ENCODE results near the gene RBMS1. TPM values are rescaled to one million over a fixed set of nuclear protein-coding genes. Genes with fewer than 3 reads are reported as not detected.

The RBMS1 gene
- total RNA-seq, 2 donors from 2014 or later = 6.3 to 21.1 TPM

DNA sequence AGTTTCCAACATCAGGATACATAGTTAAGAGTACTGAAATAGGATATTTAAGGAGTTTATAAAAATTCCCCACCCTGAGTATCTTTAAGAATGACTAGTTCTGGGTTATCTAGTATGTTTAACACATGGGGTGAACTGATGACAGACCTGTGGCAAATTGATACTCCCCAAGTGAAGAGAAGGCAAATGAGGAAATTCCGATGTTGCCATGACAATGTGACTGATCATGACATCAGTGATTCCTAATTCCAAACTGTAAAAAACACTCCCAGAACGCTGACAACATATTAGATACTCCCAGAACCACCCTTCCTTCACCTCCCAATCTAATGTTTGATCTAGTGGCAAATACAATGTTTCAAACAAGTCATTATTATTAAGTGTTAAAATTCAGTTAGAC is 77.6 kb downstream of the RBMS1 start:
- Histone ChIP-seq H3K27ac (no peak overlapping the region), H3K9ac (ENCODE audit: low read depth in 2 of 2, low read length in 2 of 2) (no peak overlapping the region), H3K36me3 (no peaks in the 10 kb centered on the region), H3K4me3 (no peak overlapping the region), H3K4me1 (no peaks in the 10 kb centered on the region), H3K27me3 (no peaks in the 10 kb centered on the region), H3K9me3 (no peaks in the 10 kb centered on the region)
- TF ChIP-seq, protein P1, sequence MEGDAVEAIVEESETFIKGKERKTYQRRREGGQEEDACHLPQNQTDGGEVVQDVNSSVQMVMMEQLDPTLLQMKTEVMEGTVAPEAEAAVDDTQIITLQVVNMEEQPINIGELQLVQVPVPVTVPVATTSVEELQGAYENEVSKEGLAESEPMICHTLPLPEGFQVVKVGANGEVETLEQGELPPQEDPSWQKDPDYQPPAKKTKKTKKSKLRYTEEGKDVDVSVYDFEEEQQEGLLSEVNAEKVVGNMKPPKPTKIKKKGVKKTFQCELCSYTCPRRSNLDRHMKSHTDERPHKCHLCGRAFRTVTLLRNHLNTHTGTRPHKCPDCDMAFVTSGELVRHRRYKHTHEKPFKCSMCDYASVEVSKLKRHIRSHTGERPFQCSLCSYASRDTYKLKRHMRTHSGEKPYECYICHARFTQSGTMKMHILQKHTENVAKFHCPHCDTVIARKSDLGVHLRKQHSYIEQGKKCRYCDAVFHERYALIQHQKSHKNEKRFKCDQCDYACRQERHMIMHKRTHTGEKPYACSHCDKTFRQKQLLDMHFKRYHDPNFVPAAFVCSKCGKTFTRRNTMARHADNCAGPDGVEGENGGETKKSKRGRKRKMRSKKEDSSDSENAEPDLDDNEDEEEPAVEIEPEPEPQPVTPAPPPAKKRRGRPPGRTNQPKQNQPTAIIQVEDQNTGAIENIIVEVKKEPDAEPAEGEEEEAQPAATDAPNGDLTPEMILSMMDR (IDR thresholded peaks at IDR 0.05) = no peak
- no peak for DNase-seq
- intact Hi-C loops (cut with DNase I) = no loop called here

DNA sequence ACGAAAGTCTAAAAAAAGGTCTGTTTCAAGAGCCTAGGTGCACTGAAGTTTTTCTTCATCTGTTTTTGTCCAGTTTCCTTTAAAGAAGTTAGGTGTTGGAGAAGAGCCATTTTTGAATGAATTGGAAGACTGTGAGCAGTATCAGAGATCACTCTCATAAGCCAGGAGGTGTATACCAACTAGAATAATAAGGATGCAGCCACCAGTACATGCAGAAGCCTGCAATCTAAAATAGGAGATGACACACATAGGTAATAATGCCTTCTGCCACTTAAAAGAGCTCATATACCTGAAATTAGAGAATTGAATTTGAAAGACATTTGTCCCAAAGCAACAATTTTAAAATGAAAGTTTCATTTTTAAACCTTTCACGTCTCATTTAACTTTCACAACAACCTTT is 81.7 kb downstream of the RBMS1 start:
- H3K36me3 ChIP-seq = no peaks in the 10 kb centered on the region
- peaks cover 3% of the 10 kb centered on the region for H3K27me3 ChIP-seq
- no peak overlapping the region for H3K27ac ChIP-seq
- H3K4me3 ChIP-seq = no peak overlapping the region
- no peak for DNase-seq
- no peak overlapping the region for H3K9ac ChIP-seq (ENCODE audit: low read depth in 2 of 2, low read length in 2 of 2)
- no peaks in the 10 kb centered on the region for H3K9me3 ChIP-seq
- TF ChIP-seq, protein P1 (IDR thresholded peaks at IDR 0.05) = no peak
- intact Hi-C loops (cut with DNase I) = no loop called here
- peaks cover 6% of the 10 kb centered on the region for H3K4me1 ChIP-seq

DNA sequence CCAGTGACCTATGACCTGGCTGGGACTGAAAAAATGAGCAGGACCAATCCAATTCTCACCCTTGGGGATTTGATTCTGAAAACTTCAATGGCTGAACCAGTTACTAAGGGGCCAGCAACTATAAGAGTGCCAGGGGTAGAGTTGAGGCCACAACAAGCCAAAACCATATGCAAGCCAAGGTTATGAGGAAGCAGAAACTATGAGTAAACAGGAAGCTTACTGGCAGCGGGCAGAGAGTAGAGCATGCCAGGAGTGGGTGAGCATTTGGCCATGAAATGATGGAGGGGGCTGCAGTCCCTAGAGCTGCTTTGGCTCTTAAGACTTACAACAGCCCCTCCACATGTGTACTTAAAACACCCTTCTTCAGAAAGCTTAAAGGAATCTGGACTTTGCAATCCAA is 82.4 kb downstream of the RBMS1 start:
- TF ChIP-seq, protein P1 (IDR thresholded peaks at IDR 0.05) = no peak
- no peaks in the 10 kb centered on the region for H3K9me3 ChIP-seq
- peaks cover 11% of the 10 kb centered on the region for H3K27me3 ChIP-seq
- no peak overlapping the region for H3K4me3 ChIP-seq
- peak overlapping the region; percentile 36 for H3K27ac ChIP-seq
- no peak overlapping the region for H3K9ac ChIP-seq (ENCODE audit: low read depth in 2 of 2, low read length in 2 of 2)
- DNase-seq = no peak
- H3K4me1 ChIP-seq = peaks cover 6% of the 10 kb centered on the region
- H3K36me3 ChIP-seq = no peaks in the 10 kb centered on the region
- intact Hi-C loops (cut with DNase I) = no loop called here

DNA sequence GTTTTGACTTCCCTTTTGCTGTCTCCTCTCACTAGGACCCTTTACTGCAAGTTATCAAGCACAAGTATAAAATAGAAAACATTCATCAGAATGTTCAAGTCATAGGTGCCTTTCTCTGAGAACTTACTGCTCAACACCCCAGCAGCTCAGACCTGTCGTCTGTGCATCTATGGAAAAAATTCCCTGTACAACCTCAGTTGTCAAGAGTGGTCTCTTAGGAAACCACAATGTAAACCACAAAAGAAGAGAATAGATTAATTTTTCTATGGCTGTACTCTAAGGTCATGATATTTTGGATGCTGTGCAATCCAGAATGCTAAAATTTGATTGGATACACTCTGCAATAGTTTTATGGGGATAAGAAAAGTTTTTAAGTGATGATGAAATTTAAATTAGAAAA is 84.1 kb downstream of the RBMS1 start:
- intact Hi-C loops (cut with DNase I) = no loop called here
- Histone ChIP-seq H3K4me1 (peaks cover 6% of the 10 kb centered on the region), H3K4me3 (no peak overlapping the region), H3K9ac (ENCODE audit: low read depth in 2 of 2, low read length in 2 of 2) (no peak overlapping the region), H3K36me3 (no peaks in the 10 kb centered on the region), H3K9me3 (no peaks in the 10 kb centered on the region), H3K27me3 (peaks cover 11% of the 10 kb centered on the region), H3K27ac (peak overlapping the region; percentile 27)
- DNase-seq = no peak
- TF ChIP-seq, protein P1 (IDR thresholded peaks at IDR 0.05) = no peak

DNA sequence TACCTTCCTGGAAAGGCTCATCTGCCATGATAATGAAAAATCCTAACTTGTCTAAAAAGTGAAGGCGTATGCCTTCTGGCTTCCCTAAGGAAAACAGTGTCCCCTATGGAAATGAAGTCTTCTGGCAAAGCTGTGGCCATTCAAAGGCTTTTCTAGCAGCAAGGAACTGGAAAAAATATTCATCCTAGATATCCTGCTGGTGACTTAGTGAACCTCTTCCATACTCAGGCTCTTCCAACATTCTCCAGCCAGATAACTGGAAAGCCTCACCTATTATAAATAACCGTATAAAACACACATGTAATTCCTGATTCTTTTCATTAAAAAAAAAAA is 84.7 kb downstream of the RBMS1 start:
- intact Hi-C loops (cut with DNase I) = no loop called here
- peaks cover 11% of the 10 kb centered on the region for H3K27me3 ChIP-seq
- no peaks in the 10 kb centered on the region for H3K36me3 ChIP-seq
- TF ChIP-seq, protein P1 (IDR thresholded peaks at IDR 0.05) = peak; percentile 8
- peaks cover 6% of the 10 kb centered on the region for H3K4me1 ChIP-seq
- H3K9ac ChIP-seq (ENCODE audit: low read depth in 2 of 2, low read length in 2 of 2) = no peak overlapping the region
- no peak overlapping the region for H3K4me3 ChIP-seq
- H3K27ac ChIP-seq = peak overlapping the region; percentile 27
- no peaks in the 10 kb centered on the region for H3K9me3 ChIP-seq
- no peak for DNase-seq
